Measurements from ENCODE around the gene FGFR1OP2.

Gene FGFR1OP2

DNA sequence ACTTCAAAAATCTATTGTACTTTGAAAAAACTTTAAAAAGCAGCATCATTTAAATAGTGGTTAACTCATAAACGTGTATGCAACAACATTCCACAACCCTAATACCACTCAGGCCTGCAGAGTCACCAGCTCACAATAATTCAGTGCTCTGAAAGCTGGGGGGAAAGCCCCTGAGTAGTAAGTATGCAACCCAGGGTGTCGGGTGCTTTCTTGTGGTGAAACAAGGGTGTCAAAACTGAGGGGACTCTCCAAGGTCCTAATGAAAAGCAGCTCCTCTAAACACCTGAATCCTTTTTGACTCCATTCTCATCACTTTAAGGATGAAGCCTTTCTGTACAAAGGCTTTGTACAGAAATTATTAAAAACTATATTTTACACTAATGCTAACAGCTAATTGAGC lies 33.7 kb downstream of the FGFR1OP2 start:
- Mint-ChIP-seq H3K27ac (peak overlapping the region; percentile 14), H3K36me3 (ENCODE audit: low read depth) (peaks cover 69% of the 10 kb centered on the region)

GRCh38 chr12:26976687-26977086 lies 38.4 kb downstream of the FGFR1OP2 start:
- no peak overlapping the region for H3K27ac Mint-ChIP-seq
- no peaks in the 10 kb centered on the region for H3K9me3 Mint-ChIP-seq
- no peak overlapping the region for H3K4me3 Mint-ChIP-seq
- H3K27me3 Mint-ChIP-seq, result no peaks in the 10 kb centered on the region
- H3K4me1 Mint-ChIP-seq (ENCODE audit: low read depth), result peaks cover 6% of the 10 kb centered on the region
- H3K36me3 Mint-ChIP-seq (ENCODE audit: low read depth), result peaks cover 45% of the 10 kb centered on the region

More for the DNA sequence above, 33.7 kb downstream of the FGFR1OP2 start:
- peaks cover 17% of the 10 kb centered on the region for H3K4me1 Mint-ChIP-seq (ENCODE audit: low read depth)
- no peak overlapping the region for H3K4me3 Mint-ChIP-seq
- H3K27me3 Mint-ChIP-seq, result no peaks in the 10 kb centered on the region
- H3K9me3 Mint-ChIP-seq, result no peaks in the 10 kb centered on the region

GRCh38 chr12:26978801-26979200 lies 40.5 kb downstream of the FGFR1OP2 start:
- no peaks in the 10 kb centered on the region for H3K4me1 Mint-ChIP-seq (ENCODE audit: low read depth)
- H3K9me3 Mint-ChIP-seq, result no peaks in the 10 kb centered on the region
- peaks cover 55% of the 10 kb centered on the region for H3K36me3 Mint-ChIP-seq (ENCODE audit: low read depth)
- H3K4me3 Mint-ChIP-seq, result no peak overlapping the region
- H3K27me3 Mint-ChIP-seq, result no peaks in the 10 kb centered on the region
- no peak overlapping the region for H3K27ac Mint-ChIP-seq

DNA sequence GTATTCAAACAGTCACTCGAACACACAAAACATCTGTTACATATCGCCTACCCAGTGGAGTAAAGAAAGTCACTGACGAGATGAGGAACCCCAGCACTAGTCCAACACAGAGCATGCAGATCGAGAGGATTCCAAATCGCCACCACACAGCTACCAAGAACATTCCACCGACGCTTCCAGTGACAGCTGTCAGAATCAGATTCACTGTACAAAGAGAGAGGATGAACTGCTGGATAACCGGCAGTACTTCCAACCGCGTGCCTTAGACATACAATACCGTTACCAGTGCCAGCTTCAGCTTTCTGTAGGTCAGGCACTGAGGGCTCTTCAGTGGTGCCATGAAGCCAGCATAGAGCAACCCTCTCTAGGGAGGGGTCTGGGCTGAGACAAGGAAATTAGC lies 41.5 kb downstream of the FGFR1OP2 start:
- H3K27me3 Mint-ChIP-seq, result no peaks in the 10 kb centered on the region
- no peak overlapping the region for H3K27ac Mint-ChIP-seq
- H3K36me3 Mint-ChIP-seq (ENCODE audit: low read depth), result peaks cover 52% of the 10 kb centered on the region
- no peaks in the 10 kb centered on the region for H3K4me1 Mint-ChIP-seq (ENCODE audit: low read depth)
- H3K9me3 Mint-ChIP-seq, result no peaks in the 10 kb centered on the region
- no peak overlapping the region for H3K4me3 Mint-ChIP-seq

DNA sequence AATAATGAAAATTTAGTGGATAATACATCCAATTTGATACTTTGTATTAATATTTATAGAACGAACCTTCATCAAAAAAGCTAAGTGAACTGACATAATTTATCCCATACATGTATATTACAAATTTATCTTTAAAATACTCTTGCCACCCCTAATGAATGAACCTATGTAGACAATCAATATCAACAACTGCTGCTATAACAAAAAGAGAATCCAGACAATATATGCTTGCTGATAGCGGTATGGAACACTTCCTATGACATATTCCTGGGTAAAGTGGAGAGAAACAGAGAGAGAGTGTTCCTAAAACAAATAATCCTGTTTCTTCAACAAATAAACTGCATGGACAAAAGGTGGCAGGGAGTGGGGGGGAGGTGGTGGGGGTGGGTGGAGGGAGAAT lies 44.6 kb downstream of the FGFR1OP2 start:
- H3K36me3 Mint-ChIP-seq (ENCODE audit: low read depth), result peaks cover 54% of the 10 kb centered on the region
- no peak overlapping the region for H3K27ac Mint-ChIP-seq
- H3K27me3 Mint-ChIP-seq, result no peaks in the 10 kb centered on the region
- H3K9me3 Mint-ChIP-seq, result no peaks in the 10 kb centered on the region
- no peaks in the 10 kb centered on the region for H3K4me1 Mint-ChIP-seq (ENCODE audit: low read depth)
- no peak overlapping the region for H3K4me3 Mint-ChIP-seq

DNA sequence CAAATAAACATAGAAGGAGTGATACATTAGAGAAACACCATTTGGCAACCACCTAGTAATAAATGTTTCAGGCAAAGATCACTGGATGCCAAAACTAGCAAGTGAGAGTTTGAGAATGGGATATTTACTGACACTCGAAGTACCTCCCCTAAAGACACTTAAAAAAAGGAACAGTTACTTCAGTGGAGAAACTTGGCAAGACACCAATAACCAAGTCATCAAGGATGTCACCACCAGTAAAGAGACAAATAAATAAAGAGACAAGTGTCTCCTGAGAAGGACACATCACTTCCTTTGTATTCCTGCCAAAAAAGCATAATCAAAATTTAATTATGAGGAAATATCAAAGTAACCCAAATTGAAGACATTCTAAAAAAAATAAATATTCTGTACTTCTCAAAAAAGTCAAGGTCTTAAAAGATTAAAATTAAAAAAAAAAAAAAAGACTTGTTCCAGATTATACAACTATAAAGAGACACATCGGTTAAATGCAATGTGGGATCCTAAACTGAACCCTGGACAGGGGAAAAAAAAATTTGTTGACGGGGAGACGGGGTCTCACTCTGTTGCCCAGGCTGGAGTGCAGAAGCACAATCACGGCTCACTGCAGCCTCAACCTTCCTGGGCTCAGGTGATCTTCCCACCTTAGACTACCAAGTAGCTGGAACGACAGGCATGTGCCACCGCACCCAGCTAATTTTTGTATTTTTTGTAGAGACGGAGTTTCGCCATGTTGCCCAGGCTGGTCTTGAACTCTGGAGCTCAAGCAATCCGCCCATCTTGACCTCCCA lies 49.6 kb downstream of the FGFR1OP2 start:
- Mint-ChIP-seq H3K27me3 (no peaks in the 10 kb centered on the region), H3K4me1 (ENCODE audit: low read depth) (no peaks in the 10 kb centered on the region), H3K4me3 (no peak overlapping the region), H3K9me3 (no peaks in the 10 kb centered on the region), H3K36me3 (ENCODE audit: low read depth) (peaks cover 52% of the 10 kb centered on the region), H3K27ac (no peak overlapping the region)

GRCh38 chr12:26988703-26989102 lies 50.4 kb downstream of the FGFR1OP2 start:
- Mint-ChIP-seq H3K4me3 (no peak overlapping the region), H3K36me3 (ENCODE audit: low read depth) (peaks cover 52% of the 10 kb centered on the region), H3K9me3 (no peaks in the 10 kb centered on the region), H3K4me1 (ENCODE audit: low read depth) (no peaks in the 10 kb centered on the region), H3K27me3 (no peaks in the 10 kb centered on the region), H3K27ac (no peak overlapping the region)

DNA sequence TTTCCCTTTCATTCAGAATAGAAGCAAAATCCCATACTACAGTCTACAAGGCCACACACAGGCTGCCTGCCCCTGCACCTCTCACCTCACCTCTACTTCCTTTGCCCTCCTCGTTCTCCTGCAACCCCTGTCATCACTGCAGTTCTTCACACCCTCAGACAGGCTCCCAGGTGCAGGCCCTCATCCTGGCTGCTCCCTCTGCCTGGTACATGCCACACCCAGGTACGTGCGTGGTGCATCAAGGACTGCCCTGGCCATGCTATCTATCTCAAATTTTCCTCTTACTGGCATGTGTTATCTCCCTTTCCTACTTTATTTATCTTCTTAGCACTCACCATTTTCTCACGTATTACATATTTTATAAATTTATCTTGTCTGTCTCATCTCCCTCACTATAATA lies 51.6 kb downstream of the FGFR1OP2 start:
- H3K4me3 Mint-ChIP-seq, result no peak overlapping the region
- H3K27me3 Mint-ChIP-seq, result no peaks in the 10 kb centered on the region
- H3K4me1 Mint-ChIP-seq (ENCODE audit: low read depth), result no peaks in the 10 kb centered on the region
- no peak overlapping the region for H3K27ac Mint-ChIP-seq
- no peaks in the 10 kb centered on the region for H3K9me3 Mint-ChIP-seq
- peaks cover 47% of the 10 kb centered on the region for H3K36me3 Mint-ChIP-seq (ENCODE audit: low read depth)

DNA sequence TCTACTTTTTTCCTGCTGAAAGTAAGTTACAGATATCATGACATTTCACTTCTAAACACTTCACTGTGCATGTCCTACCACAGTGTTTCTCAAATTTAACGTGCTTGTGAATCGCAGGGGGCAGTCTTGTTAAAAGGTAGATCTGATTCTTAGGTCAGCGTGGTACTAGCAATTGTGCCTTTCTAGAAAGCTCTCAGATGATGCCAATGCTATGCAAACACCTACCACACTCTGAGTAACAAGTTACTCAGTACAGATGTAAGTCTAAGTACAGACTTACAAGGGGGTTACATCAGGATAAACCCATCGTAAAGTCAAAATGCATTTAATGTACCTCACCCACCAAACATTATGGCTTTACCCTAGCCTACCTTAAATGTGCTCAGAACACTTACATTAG lies 53.6 kb downstream of the FGFR1OP2 start:
- Mint-ChIP-seq H3K27ac (no peak overlapping the region), H3K36me3 (ENCODE audit: low read depth) (peaks cover 44% of the 10 kb centered on the region), H3K4me1 (ENCODE audit: low read depth) (no peaks in the 10 kb centered on the region), H3K27me3 (no peaks in the 10 kb centered on the region), H3K9me3 (no peaks in the 10 kb centered on the region), H3K4me3 (no peak overlapping the region)

GRCh38 chr12:26994109-26994508 lies 55.8 kb downstream of the FGFR1OP2 start:
- no peaks in the 10 kb centered on the region for H3K27me3 Mint-ChIP-seq
- no peak overlapping the region for H3K27ac Mint-ChIP-seq
- no peak overlapping the region for H3K4me3 Mint-ChIP-seq
- H3K9me3 Mint-ChIP-seq, result no peaks in the 10 kb centered on the region
- H3K36me3 Mint-ChIP-seq (ENCODE audit: low read depth), result peaks cover 42% of the 10 kb centered on the region
- H3K4me1 Mint-ChIP-seq (ENCODE audit: low read depth), result peaks cover 7% of the 10 kb centered on the region

DNA sequence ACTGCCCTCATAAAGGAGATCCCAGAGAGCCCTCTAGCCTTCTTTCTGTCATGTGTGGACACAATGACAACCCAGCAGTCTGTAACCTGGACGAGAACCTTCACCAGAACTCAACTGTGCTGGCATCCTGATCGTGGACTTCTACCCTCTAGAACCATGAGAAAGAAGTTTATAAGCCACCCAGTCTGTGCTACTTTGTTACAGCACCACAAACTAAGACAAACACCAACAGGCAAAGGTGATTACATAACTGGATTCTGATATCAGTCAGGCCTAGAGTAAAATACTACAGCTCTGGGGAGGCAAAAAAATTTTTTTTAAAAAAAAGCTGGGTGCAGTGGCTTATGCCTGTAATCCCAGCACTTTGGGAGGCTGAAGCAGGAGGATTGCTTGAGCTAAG lies 57.4 kb downstream of the FGFR1OP2 start:
- H3K9me3 Mint-ChIP-seq, result no peaks in the 10 kb centered on the region
- H3K27me3 Mint-ChIP-seq, result no peaks in the 10 kb centered on the region
- H3K4me1 Mint-ChIP-seq (ENCODE audit: low read depth), result peaks cover 9% of the 10 kb centered on the region
- no peak overlapping the region for H3K4me3 Mint-ChIP-seq
- peaks cover 40% of the 10 kb centered on the region for H3K36me3 Mint-ChIP-seq (ENCODE audit: low read depth)
- H3K27ac Mint-ChIP-seq, result no peak overlapping the region

GRCh38 chr12:26997003-26997402 lies 58.7 kb downstream of the FGFR1OP2 start:
- no peak overlapping the region for H3K27ac Mint-ChIP-seq
- H3K4me1 Mint-ChIP-seq (ENCODE audit: low read depth), result peaks cover 13% of the 10 kb centered on the region

DNA sequence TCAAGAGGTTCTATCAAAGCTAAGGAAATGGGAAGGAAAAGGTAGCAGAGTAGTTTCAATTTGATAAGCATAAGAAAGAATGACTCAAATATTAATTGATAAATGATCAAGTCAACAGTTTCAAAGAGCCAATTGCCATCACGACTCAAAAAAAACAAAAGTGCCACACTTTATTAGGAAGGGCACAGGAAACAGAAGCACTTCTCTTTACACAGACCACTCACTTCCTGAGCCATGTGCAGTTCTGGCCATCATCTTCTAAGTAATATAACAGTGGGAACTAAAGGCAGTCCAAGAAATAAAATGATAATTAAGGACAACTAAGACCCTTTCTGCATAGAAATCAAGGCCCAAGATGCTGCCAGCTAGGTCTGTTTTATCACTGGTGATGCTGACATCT lies 62.7 kb downstream of the FGFR1OP2 start:
- H3K4me1 Mint-ChIP-seq (ENCODE audit: low read depth), result peaks cover 13% of the 10 kb centered on the region
- no peak overlapping the region for H3K4me3 Mint-ChIP-seq
- H3K27me3 Mint-ChIP-seq, result no peaks in the 10 kb centered on the region
- H3K36me3 Mint-ChIP-seq (ENCODE audit: low read depth), result peaks cover 36% of the 10 kb centered on the region
- H3K27ac Mint-ChIP-seq, result no peak overlapping the region
- H3K9me3 Mint-ChIP-seq, result no peaks in the 10 kb centered on the region

More at GRCh38 chr12:26997003-26997402, 58.7 kb downstream of the FGFR1OP2 start:
- Mint-ChIP-seq H3K9me3 (no peaks in the 10 kb centered on the region), H3K36me3 (ENCODE audit: low read depth) (peaks cover 48% of the 10 kb centered on the region), H3K4me3 (no peak overlapping the region), H3K27me3 (no peaks in the 10 kb centered on the region)

DNA sequence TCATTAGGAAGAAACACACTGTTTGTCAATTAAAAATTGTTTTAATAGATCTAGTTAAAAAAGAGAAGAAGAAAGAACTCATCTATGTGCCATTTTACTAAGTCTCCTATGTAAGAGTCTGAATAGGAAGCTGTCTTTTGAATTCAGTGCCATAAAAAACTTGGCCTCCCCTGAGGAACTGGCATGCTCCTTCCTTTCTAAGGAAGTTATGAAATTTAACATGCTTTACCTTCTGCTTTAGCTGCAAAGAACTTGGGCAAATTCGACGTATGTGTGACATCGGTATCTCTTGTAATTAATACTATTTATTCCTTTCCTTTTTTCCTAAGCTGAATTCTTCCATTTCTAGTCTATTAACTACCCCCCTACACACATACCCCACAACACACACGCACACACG lies 63.4 kb downstream of the FGFR1OP2 start:
- H3K9me3 Mint-ChIP-seq, result no peaks in the 10 kb centered on the region
- H3K4me3 Mint-ChIP-seq, result no peak overlapping the region
- H3K4me1 Mint-ChIP-seq (ENCODE audit: low read depth), result peaks cover 13% of the 10 kb centered on the region
- H3K36me3 Mint-ChIP-seq (ENCODE audit: low read depth), result peaks cover 36% of the 10 kb centered on the region
- H3K27ac Mint-ChIP-seq, result no peak overlapping the region
- H3K27me3 Mint-ChIP-seq, result no peaks in the 10 kb centered on the region

GRCh38 chr12:27002141-27002540 lies 63.9 kb downstream of the FGFR1OP2 start:
- no peaks in the 10 kb centered on the region for H3K9me3 Mint-ChIP-seq
- H3K27ac Mint-ChIP-seq, result no peak overlapping the region
- H3K4me3 Mint-ChIP-seq, result no peak overlapping the region

More at GRCh38 chr12:27002141-27002540, 63.9 kb downstream of the FGFR1OP2 start:
- Mint-ChIP-seq H3K27me3 (no peaks in the 10 kb centered on the region), H3K36me3 (ENCODE audit: low read depth) (peaks cover 36% of the 10 kb centered on the region), H3K4me1 (ENCODE audit: low read depth) (peaks cover 13% of the 10 kb centered on the region)

All from stimulated activated naive CD8-positive, alpha-beta T cell treated with anti-CD3 and anti-CD28 coated beads, Interleukin-15, Interleukin-2, amounts not matched to agents 100 ng/mL and 50 ng/mL, for 24 hours (primary cell).